NCI-H345 treated with DMSO at 0.1 percent for 48 hours (cell line): ENCODE data around the gene LCE3E.
"Not testable (repeated sequence)": the region's sequence is repeated elsewhere in the genome, so short reads cannot be mapped to it uniquely, and the experiment has no call there.

ENCODE experiments used
- DNase-seq: peaks from one replicate; lab custom pipeline; 2025; ENCODE audit not compliant: unreplicated experiment; lab: John Stamatoyannopoulos, UW

Gene LCE3E, protein sequence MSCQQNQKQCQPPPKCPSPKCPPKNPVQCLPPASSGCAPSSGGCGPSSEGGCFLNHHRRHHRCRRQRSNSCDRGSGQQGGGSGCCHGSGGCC

GRCh38 chr1:152566681-152567080, at the start of gene LCE3E:
Gene LCE3E (minus strand): TSS chr1:152566780. CDS start chr1:152566208, 572 bp downstream.
- DNase-seq: no peak

GRCh38 chr1:152613511-152613910, 46.9 kb upstream of the LCE3E start, which contains the start of gene LCE3B:
Gene LCE3B (plus strand): TSS chr1:152613811. CDS start chr1:152613811, 0 bp downstream.
- no peak for DNase-seq

DNA sequence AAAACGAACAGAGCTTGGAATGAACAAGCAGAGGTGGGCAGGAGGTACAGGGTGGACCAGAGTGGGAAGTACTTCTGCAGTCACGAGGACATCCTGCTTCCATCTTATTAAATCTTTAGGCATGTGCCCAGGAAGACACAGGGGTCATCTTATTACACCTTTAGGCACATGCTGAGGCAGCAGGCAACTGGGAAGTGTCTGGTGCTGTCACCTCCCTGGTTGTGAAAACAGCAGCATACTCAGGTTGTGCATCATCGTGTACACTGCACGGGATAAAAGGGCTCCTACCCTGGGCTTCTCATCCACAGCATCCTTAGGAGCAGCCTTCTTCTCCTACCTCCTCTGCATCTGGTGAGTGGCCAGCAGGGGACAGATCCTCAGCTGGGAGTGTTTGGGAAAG, 33.4 kb upstream of the LCE3E start, which contains the start of gene LCE3C:
LCE3C (plus strand) TSS at position 301 of the 400 bp plus-strand sequence. CDS start 498 bp downstream, outside the sequence.
- no peak for DNase-seq

DNA sequence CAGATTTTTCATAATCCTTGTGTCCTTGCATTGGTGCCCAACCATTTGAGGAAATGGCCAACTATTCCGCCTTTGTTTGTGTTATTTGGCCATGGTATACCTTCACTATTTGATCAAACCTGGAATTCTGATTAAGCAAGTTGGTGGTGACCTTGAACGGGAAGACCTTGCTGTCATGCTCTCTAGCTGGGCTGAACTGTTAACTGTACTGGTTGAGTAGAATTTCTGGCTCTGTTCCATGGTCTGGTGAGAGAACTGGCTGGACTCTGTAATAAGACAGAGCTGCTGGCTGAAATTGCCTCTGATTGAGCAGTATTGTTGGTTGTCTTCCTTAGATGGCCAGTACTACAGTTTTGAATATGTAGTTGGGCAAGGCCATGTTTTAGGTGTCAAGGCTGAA, 30.4 kb upstream of the LCE3E start:
- no peak for DNase-seq

DNA sequence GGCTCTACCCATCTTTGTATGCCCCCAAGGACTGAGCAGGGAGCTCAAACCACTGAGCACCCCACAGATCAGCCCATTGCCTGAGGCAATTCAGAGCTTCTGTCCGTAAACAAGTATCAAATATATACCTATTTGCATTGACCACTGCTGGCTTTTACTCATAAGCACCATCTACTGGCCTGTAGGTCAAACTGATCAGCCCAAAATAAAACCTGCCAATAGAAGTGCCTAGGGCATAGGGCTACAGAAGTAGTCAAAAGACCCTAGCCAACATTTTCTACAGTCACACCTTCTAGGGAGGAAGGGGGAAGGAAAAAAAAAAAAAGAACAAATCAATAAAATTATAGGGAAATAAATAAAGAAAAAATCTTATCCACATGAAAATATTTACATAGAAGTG, 19.0 kb upstream of the LCE3E start:
- no peak for DNase-seq

DNA sequence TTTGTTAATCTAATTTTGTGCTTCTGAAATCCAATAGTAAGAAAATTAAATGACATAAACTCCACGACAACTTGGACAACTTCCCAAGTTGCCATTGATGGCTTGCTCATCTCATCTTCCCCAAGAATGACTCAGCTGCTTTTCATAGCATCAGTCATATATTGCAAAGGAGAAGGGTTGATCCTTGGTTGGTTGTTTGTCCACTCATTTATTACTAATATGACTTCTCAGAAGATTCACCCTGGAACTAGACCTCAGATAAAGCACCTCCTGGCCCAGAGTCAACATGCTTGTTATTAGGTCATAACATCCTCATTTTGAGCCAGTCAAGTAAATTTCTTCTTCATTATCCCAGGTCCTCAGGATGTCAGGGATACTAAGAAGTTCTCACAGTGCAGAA, 16.1 kb upstream of the LCE3E start:
- DNase-seq: no peak

- DNase-seq: no peak
Observed at GRCh38 chr1:152580433-152580832, 13.9 kb upstream of the LCE3E start, which contains the start of gene LCE3D. Gene LCE3D (minus strand): TSS chr1:152580516. CDS start chr1:152579936, 580 bp downstream.

DNA sequence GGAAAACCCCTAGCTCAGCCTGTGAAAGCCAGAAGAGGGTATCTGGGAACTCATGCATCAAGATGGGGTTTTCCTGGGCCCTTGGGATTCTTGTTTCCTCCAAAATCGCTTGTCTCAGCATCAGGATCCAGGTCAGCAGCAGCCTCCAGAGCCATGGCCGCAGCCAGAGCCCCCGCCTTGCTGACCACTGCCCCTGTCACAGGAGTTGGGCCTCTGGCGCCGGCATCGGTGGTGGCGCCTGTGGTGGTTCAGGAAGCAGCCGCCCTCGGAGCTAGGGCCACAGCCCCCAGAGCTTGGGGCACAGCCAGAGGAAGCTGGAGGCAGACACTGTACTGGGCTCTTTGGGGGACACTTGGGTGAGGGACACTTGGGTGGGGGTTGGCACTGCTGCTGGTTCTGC, 12.9 kb upstream of the LCE3E start:
- not testable (repeated sequence) for DNase-seq

DNA sequence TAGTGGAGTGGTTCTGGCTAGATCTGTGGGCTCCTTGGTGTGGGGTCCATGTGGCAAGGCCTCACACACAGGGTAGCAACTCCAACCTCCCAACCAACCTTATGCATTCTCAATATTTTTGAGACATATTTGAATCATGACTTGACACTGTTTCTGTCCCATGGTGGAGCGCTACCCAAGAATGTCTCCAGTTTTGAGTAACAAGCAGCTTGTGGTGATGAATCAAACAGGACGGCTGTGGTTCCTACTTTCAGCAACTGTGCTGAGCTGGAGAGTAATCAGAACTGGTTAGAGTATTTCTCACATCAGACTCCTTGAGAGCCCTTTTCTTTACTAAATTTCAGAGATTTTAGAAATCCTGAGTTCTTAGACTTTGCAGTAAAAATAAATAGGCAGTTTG, 10.6 kb upstream of the LCE3E start:
- no peak for DNase-seq

- DNase-seq: no peak
Observed at GRCh38 chr1:152565535-152566215, 905 bp downstream of the LCE3E start.

DNA sequence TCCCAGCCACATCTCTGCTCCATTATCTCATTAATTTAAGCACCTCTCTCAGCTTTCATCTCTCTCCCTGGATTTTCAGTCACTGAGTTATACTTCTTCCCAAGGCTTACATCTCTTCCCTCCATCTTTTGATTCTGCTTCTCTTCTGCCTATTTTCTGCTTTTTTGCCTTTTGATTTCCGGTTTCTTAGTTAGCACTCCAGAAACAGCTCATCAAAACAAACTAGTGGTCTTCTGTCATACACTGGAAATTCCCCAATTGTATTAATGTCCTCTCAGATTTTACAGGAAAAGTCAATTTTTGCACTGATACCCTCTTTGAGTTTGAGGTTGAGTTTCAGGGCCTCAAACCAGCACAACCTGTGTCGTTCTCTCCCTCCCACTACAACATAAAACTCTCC, 1.5 kb downstream of the LCE3E start:
- no peak for DNase-seq

- not testable (repeated sequence) for DNase-seq
Observed at GRCh38 chr1:152548358-152548757, 18.2 kb downstream of the LCE3E start.

- DNase-seq: no peak
Observed at GRCh38 chr1:152546704-152547103, 19.9 kb downstream of the LCE3E start.

DNA sequence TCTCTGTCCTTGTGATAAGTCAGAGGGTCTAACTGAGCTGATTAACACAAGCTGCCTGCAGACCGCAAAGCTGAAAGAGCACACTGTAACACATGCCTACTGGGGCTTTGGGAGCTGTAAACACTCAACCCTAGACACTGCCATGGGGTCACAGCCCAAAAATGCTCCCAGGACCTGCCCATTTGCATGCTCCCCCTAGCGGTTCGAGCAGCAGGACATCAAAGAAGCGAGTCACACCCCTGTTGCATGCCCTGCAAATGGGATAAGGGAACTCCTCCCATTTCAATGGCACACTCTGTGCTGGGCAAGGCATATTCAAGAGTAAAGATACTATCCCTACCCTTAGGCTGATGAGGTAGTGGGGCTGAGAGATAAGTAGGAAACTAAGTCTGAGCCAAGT, 22.8 kb downstream of the LCE3E start:
- DNase-seq: no peak

- no peak for DNase-seq
Observed at GRCh38 chr1:152539901-152540300, 26.7 kb downstream of the LCE3E start.

GRCh38 chr1:152537496-152537895, 29.1 kb downstream of the LCE3E start:
- no peak for DNase-seq

GRCh38 chr1:152535774-152536173, 30.8 kb downstream of the LCE3E start:
- DNase-seq: no peak

- DNase-seq: no peak
Observed at GRCh38 chr1:152533327-152533938, 33.1 kb downstream of the LCE3E start.

GRCh38 chr1:152525080-152525641, 41.4 kb downstream of the LCE3E start:
- no peak for DNase-seq

- DNase-seq: no peak
Observed at GRCh38 chr1:152520561-152521090, 46.0 kb downstream of the LCE3E start.

DNA sequence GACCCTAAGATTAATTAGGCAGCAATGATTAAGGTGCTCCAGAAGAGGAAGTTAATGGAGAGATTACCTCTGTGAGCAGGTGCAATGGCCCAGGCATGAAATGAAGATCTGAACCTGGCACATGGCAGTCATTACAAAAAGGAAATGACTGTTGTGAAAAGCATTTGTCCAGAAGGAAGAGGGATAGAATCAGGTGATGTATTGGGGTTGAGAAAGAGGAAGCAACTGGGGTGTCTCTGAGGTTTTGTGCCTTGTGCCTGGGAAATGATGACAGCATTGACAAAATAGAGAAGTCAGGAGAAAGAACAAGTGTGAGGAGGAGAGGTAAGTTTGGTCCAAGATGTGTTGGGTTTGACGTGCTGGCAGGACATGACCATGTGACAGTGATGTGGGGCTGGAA, 46.7 kb downstream of the LCE3E start:
- no peak for DNase-seq
